Keratinocyte (primary cell): Measurements from ENCODE around the gene CRHBP. TPM values are rescaled to one million over a fixed set of nuclear protein-coding genes. Genes with fewer than 3 reads are reported as not detected.

Experiments
- DNase-seq: peaks from one replicate; pipeline ENCODE4 v3.0.0-alpha.2; 2011; ENCODE audit warnings: low read depth, missing footprints, low spot score
- FAIRE-seq: peaks from 2 replicates; lab custom pipeline; 2011; peaks lifted over from hg19 to GRCh38; lab: Jason Lieb, UNC
- H2AFZ ChIP-seq: 2 replicates; pipeline ENCODE4 v1.6.0; 2012; ENCODE audit warnings: low read length, control low read depth, inconsistent platforms; ENCODE audit not compliant: control insufficient read depth
- H3K27ac ChIP-seq: 2 replicates; pipeline ENCODE4 v1.5.1; 2011; ENCODE audit warnings: low read length; ENCODE audit not compliant: control insufficient read depth, insufficient read depth
- H3K27me3 ChIP-seq: 3 replicates; pipeline ENCODE4 v1.6.0; 2011; ENCODE audit warnings: low read length; ENCODE audit not compliant: control insufficient read depth, insufficient read depth; ENCODE audit errors: extremely low read depth
- H3K36me3 ChIP-seq, 2 experiments: 2 replicates in 1 of 2; 3 replicates in 1 of 2; pipeline ENCODE4 v1.5.1; 2011; ENCODE audit warnings: low read length in 2 of 2, mild to moderate bottlenecking in 1 of 2; ENCODE audit not compliant: control insufficient read depth in 2 of 2, insufficient read depth in 2 of 2; ENCODE audit errors: extremely low read depth in 1 of 2
- H3K4me1 ChIP-seq: 3 replicates; pipeline ENCODE4 v1.5.1; 2011; ENCODE audit warnings: low read length; ENCODE audit not compliant: control insufficient read depth, insufficient read depth; ENCODE audit errors: extremely low read depth
- H3K4me2 ChIP-seq: 3 replicates; pipeline ENCODE4 v1.6.0; 2011; ENCODE audit warnings: low read depth, low read length; ENCODE audit not compliant: control insufficient read depth, insufficient read depth; ENCODE audit errors: extremely low read depth
- H3K4me3 ChIP-seq, 3 experiments: fragments of 200-600 bp in 1 of 3; sonication (generic) in 1 of 3; 2 replicates in 2 of 3; 3 replicates in 1 of 3; pipeline ENCODE4 v1.5.1; 2011 to 2016; ENCODE audit warnings: low read length in 3 of 3, mild to moderate bottlenecking in 3 of 3, control low read depth in 2 of 3, inconsistent platforms in 1 of 3, low read depth in 1 of 3, mixed read lengths in 1 of 3, mixed run types in 1 of 3, moderate library complexity in 1 of 3; ENCODE audit not compliant: control insufficient read depth in 2 of 3, insufficient read depth in 2 of 3; ENCODE audit errors: extremely low read depth in 1 of 3
- H3K79me2 ChIP-seq: 2 replicates; pipeline ENCODE4 v1.6.0; 2012; ENCODE audit warnings: low read length; ENCODE audit not compliant: control insufficient read depth, insufficient read depth
- H3K9ac ChIP-seq: 3 replicates; pipeline ENCODE4 v1.6.0; 2011; ENCODE audit warnings: low read length; ENCODE audit not compliant: control insufficient read depth, insufficient read depth; ENCODE audit errors: extremely low read depth
- H3K9me1 ChIP-seq: 3 replicates; pipeline ENCODE4 v1.6.0; 2011; ENCODE audit warnings: low read length; ENCODE audit not compliant: control insufficient read depth, insufficient read depth; ENCODE audit errors: extremely low read depth
- H3K9me3 ChIP-seq: 2 replicates; pipeline ENCODE4 v1.5.1; 2012; ENCODE audit warnings: low read depth, low read length; ENCODE audit not compliant: control insufficient read depth
- H4K20me1 ChIP-seq: 3 replicates; pipeline ENCODE4 v1.6.0; 2011; ENCODE audit warnings: low read length; ENCODE audit not compliant: control insufficient read depth, insufficient read depth; ENCODE audit errors: extremely low read depth
- CTCF ChIP-seq, 3 experiments: IDR thresholded peaks in 1 of 3; conservative IDR thresholded peaks in 1 of 3; optimal IDR thresholded peaks in 1 of 3; 2 replicates in 2 of 3; 3 replicates in 1 of 3; pipeline versions ENCODE3 to v1.5.1; 2011; ENCODE audit warnings: low read length in 3 of 3, mild to moderate bottlenecking in 3 of 3, moderate library complexity in 2 of 3, control low read depth in 1 of 3, inconsistent platforms in 1 of 3; ENCODE audit not compliant: insufficient read depth in 2 of 3; ENCODE audit errors: extremely low read depth in 1 of 3
- EZH2 ChIP-seq: IDR thresholded peaks from one replicate; pipeline ENCODE4 v1.6.1; 2012; ENCODE audit warnings: inconsistent platforms, mild to moderate bottlenecking, low read length, moderate library complexity
- dilution Hi-C: fragments of 300-500 bp; cut with MboI; formaldehyde crosslinking; loops from one replicate; pipeline ENCODE4 v1.7.0; 2020; ENCODE audit warnings: low sequenced_read_pairs; ENCODE audit not compliant: extremely low pct_ligation_motif_present
- polyA plus RNA-seq, 5 experiments: library from polyadenylated mRNA; depleted of rRNA in 3 of 5; stranded (reverse) in 3 of 5; stranded (forward) in 1 of 5; unstranded in 1 of 5; fragments of >200 nt; gene quantifications; 1 replicate in 1 of 5; 2 replicates in 3 of 5; 3 replicates in 1 of 5; pipeline versions ENCODE4 v1.2.1 to v1.2.3, GENCODE V29; 2011 to 2012; ENCODE audit warnings: missing spikeins in 2 of 5, low read depth in 1 of 5, low replicate concordance in 1 of 5

CRHBP gene
- polyA plus RNA-seq, 1 donor (not counting 4 experiments of a cell fraction or from before 2014, with no cell fraction given) = not detected

DNA sequence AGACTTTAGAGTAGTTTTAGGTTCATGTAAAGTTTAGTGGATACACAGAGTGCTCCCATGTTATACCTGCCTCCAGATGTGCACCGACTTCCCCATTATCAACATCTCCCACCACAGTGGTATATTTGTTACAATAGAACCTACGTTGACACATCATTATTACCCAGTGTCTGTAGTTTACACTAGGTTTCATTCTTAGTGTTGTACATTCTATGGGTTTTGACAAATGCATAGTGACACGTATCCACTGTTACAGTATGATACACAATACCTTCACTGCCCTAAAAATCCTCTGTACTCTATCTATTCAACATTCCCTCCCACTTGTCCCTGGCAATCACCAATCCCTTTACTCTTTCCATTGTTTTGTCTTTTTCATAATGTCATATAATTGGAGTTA lies 34.3 kb upstream of the CRHBP start:
- no peaks in the 10 kb centered on the region for H3K27me3 ChIP-seq
- no peaks in the 10 kb centered on the region for H3K79me2 ChIP-seq
- dilution Hi-C loops = no loop called here
- no peak overlapping the region for H3K9ac ChIP-seq
- TF ChIP-seq EZH2 = no peak
- no peak for TF ChIP-seq CTCF (optimal IDR thresholded peaks at IDR 0.05 in 1 of 3, IDR thresholded peaks at IDR 0.05 in 1 of 3, conservative IDR thresholded peaks at IDR 0.05 in 1 of 3; ENCODE audit: extremely low read depth in 1 of 3, insufficient read depth in 2 of 3, low read length in 3 of 3)
- no peak overlapping the region for H2AFZ ChIP-seq
- no peak overlapping the region for H3K27ac ChIP-seq
- no peaks in the 10 kb centered on the region for H3K9me1 ChIP-seq
- no peaks in the 10 kb centered on the region for H3K4me1 ChIP-seq
- no peak overlapping the region for H3K4me3 ChIP-seq
- DNase-seq = no peak
- no peaks in the 10 kb centered on the region for H3K36me3 ChIP-seq
- FAIRE-seq = no peak
- no peaks in the 10 kb centered on the region for H3K9me3 ChIP-seq
- H3K4me2 ChIP-seq = no peak overlapping the region
- no peaks in the 10 kb centered on the region for H4K20me1 ChIP-seq

DNA sequence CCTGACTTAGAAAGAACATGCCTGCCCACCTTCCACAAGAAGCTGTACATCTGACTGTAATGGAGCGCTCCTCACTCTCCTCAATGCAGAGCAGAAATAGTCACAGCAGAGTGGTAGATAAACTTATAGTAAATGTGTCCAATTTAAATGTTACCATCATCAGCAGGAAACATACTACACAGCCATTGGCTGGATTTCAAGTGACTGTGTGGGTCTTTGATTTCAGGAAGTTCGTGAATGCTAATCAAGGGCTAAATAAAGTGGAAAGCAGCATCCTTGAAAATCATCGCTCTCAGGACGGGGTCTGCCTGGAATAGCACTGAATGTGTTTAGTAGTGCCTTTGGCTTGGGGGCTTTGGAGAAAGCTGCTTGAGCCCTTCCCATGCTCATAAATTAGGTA lies 32.4 kb upstream of the CRHBP start:
- H3K36me3 ChIP-seq = no peaks in the 10 kb centered on the region
- H3K79me2 ChIP-seq = no peaks in the 10 kb centered on the region
- no peak overlapping the region for H3K9ac ChIP-seq
- no peak for FAIRE-seq
- H2AFZ ChIP-seq = no peak overlapping the region
- dilution Hi-C loops = no loop called here
- no peak for DNase-seq
- no peaks in the 10 kb centered on the region for H3K4me1 ChIP-seq
- H4K20me1 ChIP-seq = no peaks in the 10 kb centered on the region
- no peak overlapping the region for H3K27ac ChIP-seq
- H3K4me2 ChIP-seq = no peak overlapping the region
- no peak overlapping the region for H3K4me3 ChIP-seq
- no peaks in the 10 kb centered on the region for H3K9me3 ChIP-seq
- H3K9me1 ChIP-seq = no peaks in the 10 kb centered on the region
- TF ChIP-seq CTCF (optimal IDR thresholded peaks at IDR 0.05 in 1 of 3, IDR thresholded peaks at IDR 0.05 in 1 of 3, conservative IDR thresholded peaks at IDR 0.05 in 1 of 3; ENCODE audit: extremely low read depth in 1 of 3, insufficient read depth in 2 of 3, low read length in 3 of 3) (no peak), EZH2 (no peak)
- H3K27me3 ChIP-seq = no peaks in the 10 kb centered on the region
